PC-3 (cell line): ENCODE data around the gene QRSL1. TPM values are rescaled to one million over a fixed set of nuclear protein-coding genes. Genes with fewer than 3 reads are reported as not detected.

Experiments used
- ATAC-seq: fragments of 200-7000 bp; cut with Tn5 transposase; 2 replicates; pipeline ENCODE4 v1.9.1; 2020; ENCODE audit warnings: mild to moderate bottlenecking, moderate library complexity
- BruUV-seq: library from RNA; stranded (reverse); fragments of 400-500 nt; replicated peaks from 2 replicates; lab custom pipeline; 2021; lab: Mats Ljungman, UMichigan
- CTCF ChIA-PET: fragments of 300-600 bp; sonication (Branson Sonifier 250); formaldehyde crosslinking; loops from one replicate; lab custom pipeline; 2022; ENCODE audit warnings: antibody characterized with exemption; lab: Charles Lee
- POLR2A ChIA-PET: fragments of 300-600 bp; sonication (Branson Sonifier 250); formaldehyde crosslinking; loops from one replicate; lab custom pipeline; 2022; ENCODE audit warnings: antibody characterized with exemption; ENCODE audit not compliant: unreplicated experiment; lab: Charles Lee
- DNase-seq: peaks from one replicate; pipeline ENCODE4 v3.0.0-alpha.2; 2015
- H2AFZ ChIP-seq: fragments of 300-600 bp; sonication (generic); 2 replicates; pipeline ENCODE4 v1.6.0; 2016; ENCODE audit warnings: antibody characterized with exemption, low read length
- H3F3A ChIP-seq: fragments of 300-600 bp; sonication (generic); one replicate; pipeline ENCODE4 v1.6.0; 2017; ENCODE audit warnings: antibody characterized with exemption, low read length, control low read depth, mild to moderate bottlenecking; ENCODE audit not compliant: unreplicated experiment
- H3K27ac ChIP-seq: fragments of 300-600 bp; sonication (generic); 2 replicates; pipeline ENCODE4 v1.5.1; 2016; ENCODE audit warnings: mild to moderate bottlenecking, low read length
- H3K27me3 ChIP-seq: fragments of 300-600 bp; sonication (generic); 2 replicates; pipeline ENCODE4 v1.6.1; 2016; ENCODE audit warnings: low read length, mixed read lengths
- H3K36me3 ChIP-seq: fragments of 300-600 bp; sonication (generic); 2 replicates; pipeline ENCODE4 v1.6.1; 2016; ENCODE audit warnings: low read depth, mixed run types, low read length, mixed read lengths
- H3K4me1 ChIP-seq: fragments of 300-600 bp; sonication (generic); 2 replicates; pipeline ENCODE4 v1.5.1; 2016; ENCODE audit warnings: low read length; ENCODE audit not compliant: insufficient read depth
- H3K4me2 ChIP-seq: fragments of 300-600 bp; sonication (generic); 2 replicates; pipeline ENCODE4 v1.6.0; 2016; ENCODE audit warnings: low read length
- H3K4me3 ChIP-seq: fragments of 300-600 bp; sonication (generic); 2 replicates; pipeline ENCODE4 v1.5.1; 2016; ENCODE audit warnings: mild to moderate bottlenecking, low read length, mixed read lengths
- H3K79me2 ChIP-seq: fragments of 300-600 bp; sonication (generic); 2 replicates; pipeline ENCODE4 v1.6.1; 2017; ENCODE audit warnings: low read length, mixed read lengths
- H3K9ac ChIP-seq: fragments of 300-600 bp; sonication (generic); 2 replicates; pipeline ENCODE4 v1.6.0; 2016; ENCODE audit warnings: mild to moderate bottlenecking, low read length
- H3K9me2 ChIP-seq: fragments of 300-600 bp; sonication (generic); replicated peaks from 2 replicates; pipeline ENCODE4 v1.6.1; 2016; ENCODE audit warnings: mixed run types, low read length, mixed read lengths
- H3K9me3 ChIP-seq: fragments of 300-600 bp; sonication (generic); 2 replicates; pipeline ENCODE4 v1.6.1; 2016; ENCODE audit warnings: low read length, mixed read lengths
- H4K20me1 ChIP-seq: fragments of 300-600 bp; sonication (generic); 2 replicates; pipeline ENCODE4 v1.6.1; 2016; ENCODE audit warnings: low read length, mixed read lengths
- EZH2 ChIP-seq: fragments of 300-600 bp; sonication (generic); IDR thresholded peaks from one replicate; pipeline ENCODE4 v1.6.1; 2017; ENCODE audit warnings: antibody characterized with exemption, mild to moderate bottlenecking, low read length; ENCODE audit not compliant: unreplicated experiment
- EZH2phosphoT487 ChIP-seq: fragments of 300-600 bp; sonication (generic); IDR thresholded peaks from 2 replicates; pipeline ENCODE4 v1.6.1; 2018; ENCODE audit warnings: mild to moderate bottlenecking, antibody characterized with exemption, low read length, borderline replicate concordance
- intact Hi-C: fragments of 100-400 bp; cut with micrococcal nuclease; formaldehyde crosslinking; loops from 2 replicates; pipeline ENCODE4 v1.9.0; 2023
- total RNA-seq: library from RNA; depleted of rRNA; stranded (reverse); fragments of >200 nt; gene quantifications from 2 replicates; pipeline ENCODE4 v1.2.3, GENCODE V29; 2014
- TF ChIP-seq, protein P1 (sequence below): fragments of 300-600 bp; sonication (generic); conservative IDR thresholded peaks from 2 replicates; pipeline ENCODE4 v1.5.1; 2017; ENCODE audit warnings: antibody characterized with exemption, low read depth, mild to moderate bottlenecking, low read length

Gene QRSL1
- total RNA-seq, 1 experiment from 2014 or later: 10.0 TPM

GRCh38 chr6:106684011-106684410 is 54.6 kb downstream of the QRSL1 start:
- TF ChIP-seq, protein P1, sequence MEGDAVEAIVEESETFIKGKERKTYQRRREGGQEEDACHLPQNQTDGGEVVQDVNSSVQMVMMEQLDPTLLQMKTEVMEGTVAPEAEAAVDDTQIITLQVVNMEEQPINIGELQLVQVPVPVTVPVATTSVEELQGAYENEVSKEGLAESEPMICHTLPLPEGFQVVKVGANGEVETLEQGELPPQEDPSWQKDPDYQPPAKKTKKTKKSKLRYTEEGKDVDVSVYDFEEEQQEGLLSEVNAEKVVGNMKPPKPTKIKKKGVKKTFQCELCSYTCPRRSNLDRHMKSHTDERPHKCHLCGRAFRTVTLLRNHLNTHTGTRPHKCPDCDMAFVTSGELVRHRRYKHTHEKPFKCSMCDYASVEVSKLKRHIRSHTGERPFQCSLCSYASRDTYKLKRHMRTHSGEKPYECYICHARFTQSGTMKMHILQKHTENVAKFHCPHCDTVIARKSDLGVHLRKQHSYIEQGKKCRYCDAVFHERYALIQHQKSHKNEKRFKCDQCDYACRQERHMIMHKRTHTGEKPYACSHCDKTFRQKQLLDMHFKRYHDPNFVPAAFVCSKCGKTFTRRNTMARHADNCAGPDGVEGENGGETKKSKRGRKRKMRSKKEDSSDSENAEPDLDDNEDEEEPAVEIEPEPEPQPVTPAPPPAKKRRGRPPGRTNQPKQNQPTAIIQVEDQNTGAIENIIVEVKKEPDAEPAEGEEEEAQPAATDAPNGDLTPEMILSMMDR: no peak
- no peak for TF ChIP-seq EZH2phosphoT487
- TF ChIP-seq EZH2: no peak
- Histone ChIP-seq H3K9ac (no peak overlapping the region), H3K27ac (no peak overlapping the region), H3K27me3 (no peaks in the 10 kb centered on the region), H3K4me1 (peaks cover 19% of the 10 kb centered on the region; the same call in 1 of the 2 replicates), H3K4me2 (no peak overlapping the region), H2AFZ (no peak overlapping the region), H3K9me3 (no peaks in the 10 kb centered on the region), H3F3A (no peaks in the 10 kb centered on the region), H4K20me1 (no peaks in the 10 kb centered on the region), H3K9me2 (no peaks in the 10 kb centered on the region), H3K36me3 (no peaks in the 10 kb centered on the region), H3K4me3 (no peak overlapping the region), H3K79me2 (no peaks in the 10 kb centered on the region)
- ATAC-seq (no peak), DNase-seq (no peak)
- CTCF ChIA-PET: no interaction called here
- POLR2A ChIA-PET: no interaction called here
- intact Hi-C loops: no loop called here
- BruUV-seq: no TSS peak

DNA sequence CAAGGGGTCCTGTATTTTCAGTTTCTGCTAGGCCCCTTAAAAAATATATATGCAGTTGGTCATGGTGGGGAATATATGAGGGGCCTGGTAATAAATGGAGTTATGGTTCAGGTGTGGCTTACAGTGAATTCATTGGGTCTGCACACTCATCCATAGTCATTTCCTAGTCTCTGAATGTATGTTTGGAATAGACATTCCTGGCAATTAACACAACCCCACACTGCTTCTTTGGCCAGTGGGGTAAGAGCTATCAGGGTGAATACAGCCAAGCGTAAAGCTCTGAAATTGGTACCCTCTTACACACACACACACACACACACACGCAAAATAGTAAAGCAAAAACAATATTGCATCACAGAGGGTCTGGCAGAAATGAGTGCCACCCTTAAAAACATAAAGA is 56.5 kb downstream of the QRSL1 start:
- DNase-seq (peak; percentile 62), ATAC-seq (peak; percentile 94)
- no peak overlapping the region for H2AFZ ChIP-seq
- POLR2A ChIA-PET: no interaction called here
- TF ChIP-seq EZH2 (no peak), EZH2phosphoT487 (no peak)
- TF ChIP-seq, protein P1: no peak
- H3K4me1 ChIP-seq: peaks cover 19% of the 10 kb centered on the region; the same call in 1 of the 2 replicates
- H4K20me1 ChIP-seq: no peaks in the 10 kb centered on the region
- no peaks in the 10 kb centered on the region for H3K79me2 ChIP-seq
- H3F3A ChIP-seq: no peaks in the 10 kb centered on the region
- H3K4me3 ChIP-seq: no peak overlapping the region
- intact Hi-C loops: loop anchor here (5.0 kb wide), 2 partner anchors 239 to 349 kb away; no protein-coding TSS in a partner anchor
- H3K4me2 ChIP-seq: peak overlapping the region; percentile 37; the same call in 1 of the 2 replicates
- no peaks in the 10 kb centered on the region for H3K36me3 ChIP-seq
- CTCF ChIA-PET: interaction anchor here (0.6 to 1.4 kb wide), 2 partner anchors 61 to 198 kb away, joined by 3 to 5 read pairs; no protein-coding TSS in a partner anchor
- no TSS peak for BruUV-seq
- no peaks in the 10 kb centered on the region for H3K9me3 ChIP-seq
- H3K9ac ChIP-seq: no peak overlapping the region
- H3K27me3 ChIP-seq: no peaks in the 10 kb centered on the region
- no peaks in the 10 kb centered on the region for H3K9me2 ChIP-seq
- H3K27ac ChIP-seq: peak overlapping the region; percentile 18; the same call in 1 of the 2 replicates

- peak; percentile 42; the same call in 1 of the 2 replicates for ATAC-seq
- CTCF ChIA-PET: interaction anchor here (0.6 kb wide), 1 partner anchor 114 kb away, joined by 3 read pairs; no protein-coding TSS in a partner anchor
Measured at GRCh38 chr6:106688177-106688951, 59.0 kb downstream of the QRSL1 start.

More at GRCh38 chr6:106688177-106688951, 59.0 kb downstream of the QRSL1 start:
- peak; percentile 55 for DNase-seq
- TF ChIP-seq EZH2 (no peak), EZH2phosphoT487 (no peak)
- TF ChIP-seq, protein P1: peak; percentile 46
- H3K27ac ChIP-seq: no peak overlapping the region
- H3K79me2 ChIP-seq: no peaks in the 10 kb centered on the region
- POLR2A ChIA-PET: no interaction called here
- no peak overlapping the region for H3K4me3 ChIP-seq
- peak overlapping the region; percentile 22; the same call in 1 of the 2 replicates for H3K4me2 ChIP-seq
- no peaks in the 10 kb centered on the region for H3K9me3 ChIP-seq
- no peaks in the 10 kb centered on the region for H3K27me3 ChIP-seq
- H3F3A ChIP-seq: no peaks in the 10 kb centered on the region
- no peak overlapping the region for H3K9ac ChIP-seq
- BruUV-seq: no TSS peak
- intact Hi-C loops: loop anchor here (1.0 to 5.0 kb wide), 4 partner anchors 80 to 351 kb away; no protein-coding TSS in a partner anchor
- H3K36me3 ChIP-seq: no peaks in the 10 kb centered on the region
- H3K4me1 ChIP-seq: peaks cover 36% of the 10 kb centered on the region
- no peaks in the 10 kb centered on the region for H3K9me2 ChIP-seq
- H2AFZ ChIP-seq: no peak overlapping the region
- no peaks in the 10 kb centered on the region for H4K20me1 ChIP-seq
